Stimulated activated CD8-positive, alpha-beta memory T cell treated with anti-CD3 and anti-CD28 coated beads, Interleukin-12 subunit alpha, Interleukin-12 subunit beta, amount 100 ng/mL, for 4 hours (primary cell): ENCODE results near the gene TLR6.
"Not testable (repeated sequence)": the region's sequence is repeated elsewhere in the genome, so short reads cannot be mapped to it uniquely, and the experiment has no call there.

ENCODE experiments used
- DNase-seq: peaks from one replicate; pipeline ENCODE4 v3.0.0-alpha.2; 2020; ENCODE audit warnings: low read depth

Gene TLR6

GRCh38 chr4:38820329-38821061 lies 36.1 kb downstream of the TLR6 start:
- DNase-seq: no peak

- DNase-seq: no peak
These were observed 37.0 kb downstream of the TLR6 start for GRCh38 chr4:38819569-38819968.

GRCh38 chr4:38818441-38818976 lies 38.1 kb downstream of the TLR6 start:
- DNase-seq: no peak

DNA sequence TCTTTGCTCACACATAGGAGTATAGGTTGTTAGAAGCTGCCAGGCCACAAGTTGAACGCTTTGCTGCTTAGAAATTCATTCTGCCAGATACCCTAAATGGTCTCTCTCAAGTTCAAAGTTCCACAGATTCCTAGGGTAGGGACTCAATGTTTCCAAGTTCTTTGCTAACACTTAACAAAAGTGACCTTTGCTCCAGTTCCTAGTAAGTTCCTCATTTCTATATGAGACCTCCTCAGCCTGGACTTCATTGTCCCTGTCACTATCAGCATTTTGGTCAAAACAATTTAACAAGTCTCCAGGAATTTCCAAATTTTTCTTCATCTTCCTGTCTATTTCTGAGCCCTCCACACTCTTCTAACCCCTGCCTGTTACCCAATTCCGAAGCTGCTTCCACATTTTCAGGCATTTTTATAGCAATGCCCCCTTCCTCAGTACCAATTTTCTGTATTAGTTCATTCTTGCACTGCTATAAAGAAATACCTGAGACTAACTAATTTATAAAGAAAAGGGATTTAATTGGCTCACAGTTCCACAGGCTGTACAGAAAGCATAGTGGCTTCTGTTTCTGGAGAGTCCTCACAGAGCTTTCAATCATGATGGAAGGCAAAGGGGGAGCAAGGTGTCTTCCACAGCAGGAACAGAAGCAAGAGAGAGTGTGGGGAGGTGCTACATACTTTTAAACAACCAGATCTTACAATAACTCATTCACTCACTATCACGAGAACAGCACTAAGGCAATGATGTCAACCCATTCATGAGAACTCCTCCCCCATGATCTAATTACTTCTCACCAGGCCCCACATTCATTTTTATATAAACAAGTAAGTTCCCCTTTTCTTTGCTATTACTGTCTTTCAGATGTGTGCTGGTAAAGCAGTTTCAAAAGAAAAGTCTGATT lies 40.5 kb downstream of the TLR6 start:
- no peak for DNase-seq

DNA sequence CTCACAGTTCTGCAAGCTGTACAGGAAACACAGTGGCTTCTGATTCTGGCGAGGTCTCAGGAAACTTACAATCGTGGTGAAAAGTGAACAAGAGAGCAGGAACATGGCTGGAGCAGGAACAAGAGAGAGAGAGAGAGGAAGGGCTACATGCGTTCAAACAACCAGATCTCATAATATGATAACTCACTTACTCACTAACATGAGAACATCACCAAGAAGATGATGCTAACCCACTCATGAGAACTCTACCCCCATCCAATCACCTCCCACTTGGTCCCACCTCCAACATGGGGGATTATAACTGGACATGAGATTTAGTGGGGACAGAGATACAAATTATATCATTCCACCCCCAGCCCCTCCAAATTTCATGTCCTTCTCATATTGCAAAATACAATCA lies 42.2 kb downstream of the TLR6 start:
- DNase-seq: no peak

GRCh38 chr4:38811297-38811696 lies 45.3 kb downstream of the TLR6 start:
- no peak for DNase-seq

DNA sequence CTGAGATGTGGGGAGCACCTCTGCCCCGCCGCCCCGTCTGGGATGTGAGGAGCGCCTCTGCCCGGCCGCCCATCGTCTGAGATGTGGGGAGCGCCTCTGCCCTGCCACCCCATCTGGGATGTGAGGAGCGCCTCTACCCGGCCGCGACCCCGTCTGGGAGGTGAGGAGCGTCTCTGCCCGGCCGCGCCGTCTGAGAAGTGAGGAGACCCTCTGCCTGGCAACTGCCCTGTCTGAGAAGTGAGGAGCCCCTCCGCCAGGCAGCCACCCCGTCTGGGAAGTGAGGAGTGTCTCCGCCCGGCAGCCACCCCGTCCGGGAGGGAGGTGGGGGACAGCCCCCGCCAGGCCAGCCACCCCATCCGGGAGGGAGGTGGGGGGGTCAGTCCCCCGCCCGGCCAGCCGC lies 49.2 kb downstream of the TLR6 start:
- not testable (repeated sequence) for DNase-seq

- DNase-seq: not testable (repeated sequence)
These were observed 50.4 kb downstream of the TLR6 start for GRCh38 chr4:38806251-38806650.

GRCh38 chr4:38805530-38806145 lies 51.0 kb downstream of the TLR6 start:
- DNase-seq: no peak

- DNase-seq: no peak
These were observed 51.8 kb downstream of the TLR6 start, which contains the start of gene TLR1 for GRCh38 chr4:38804654-38805295. Gene TLR1, minus strand, starts transcription at chr4:38804791. Its CDS starts 5,960 bp downstream, at chr4:38798831.

DNA sequence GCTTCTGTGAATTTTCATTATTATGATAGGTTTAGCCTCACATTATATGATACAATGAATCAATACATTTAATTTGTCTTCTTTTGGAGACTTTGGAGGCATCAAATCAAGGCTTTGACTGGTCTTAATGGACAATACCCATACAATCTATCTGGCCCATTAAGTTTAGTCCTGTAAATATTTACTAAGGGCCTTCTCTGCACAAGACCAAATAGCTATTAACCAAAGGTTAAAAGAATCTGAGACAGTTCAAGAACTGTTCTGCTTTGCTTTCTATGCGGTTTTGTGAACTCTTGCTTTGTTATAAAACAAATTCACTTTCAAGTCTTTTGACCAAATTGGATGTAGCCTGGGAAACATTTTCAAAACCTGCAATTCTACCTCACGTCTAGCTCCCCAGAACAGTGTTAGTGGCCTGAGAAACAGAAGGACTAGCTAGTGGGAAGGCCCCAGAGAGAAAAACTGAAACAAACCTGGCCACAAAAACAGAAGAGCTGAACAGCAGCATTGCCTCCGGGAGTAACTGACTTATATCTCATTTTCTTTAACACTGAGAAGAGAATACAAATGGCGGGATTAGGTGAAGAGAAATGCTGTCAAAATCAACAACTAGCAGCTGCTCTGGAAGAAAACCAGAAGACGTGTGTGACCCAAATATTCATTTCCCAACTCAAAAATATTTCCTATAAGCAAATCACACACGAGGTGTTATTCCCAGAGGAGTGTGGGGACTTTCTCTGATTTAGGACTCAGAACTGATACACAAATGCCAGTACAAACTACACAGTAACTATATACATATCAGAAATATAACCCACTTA lies 52.6 kb downstream of the TLR6 start:
- no peak for DNase-seq

GRCh38 chr4:38802561-38803355 lies 53.9 kb downstream of the TLR6 start:
- no peak for DNase-seq

- no peak for DNase-seq
These were observed 55.6 kb downstream of the TLR6 start for GRCh38 chr4:38800961-38801450.

- no peak for DNase-seq
These were observed 56.3 kb downstream of the TLR6 start for GRCh38 chr4:38800366-38800765.

DNA sequence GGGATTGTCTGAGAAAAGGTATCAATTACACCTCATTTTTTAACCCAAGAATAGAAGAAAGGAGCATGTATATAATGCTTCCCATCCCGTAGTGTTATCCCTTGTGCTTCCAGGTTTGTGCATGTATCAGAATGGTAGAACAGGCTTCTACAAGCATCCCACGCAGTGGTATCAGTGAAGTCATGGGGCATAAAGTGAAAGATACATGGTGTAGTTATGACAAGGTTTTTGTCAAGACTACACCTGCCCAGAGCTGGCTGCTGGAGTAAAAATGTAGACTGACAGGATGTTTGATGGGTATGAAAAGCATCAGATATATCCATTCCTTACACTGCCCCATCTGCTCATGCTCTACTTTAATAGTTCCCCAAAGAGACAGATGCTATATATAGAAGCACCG lies 61.5 kb downstream of the TLR6 start:
- DNase-seq: no peak

- no peak for DNase-seq
These were observed 62.6 kb downstream of the TLR6 start for GRCh38 chr4:38794051-38794450.

DNA sequence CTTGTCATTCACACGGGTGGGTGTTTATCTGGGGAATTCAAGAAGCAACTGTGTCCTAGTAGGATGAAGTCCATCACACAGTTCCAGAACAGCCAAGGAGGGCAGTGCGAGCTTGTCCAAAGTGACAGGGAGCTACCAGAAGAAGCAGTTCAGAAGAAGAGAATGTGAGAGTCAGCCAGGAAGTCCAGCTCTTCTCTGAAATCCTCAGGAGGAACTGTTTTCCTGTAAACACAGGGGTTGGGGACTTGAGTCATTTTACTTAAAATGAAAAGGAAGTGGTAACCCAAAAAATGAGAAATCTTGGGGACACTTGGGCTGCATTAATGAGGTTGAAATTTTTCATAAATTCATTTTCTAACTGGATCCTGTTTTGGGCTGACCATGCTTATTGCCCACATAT lies 65.6 kb downstream of the TLR6 start:
- DNase-seq: no peak

- no peak for DNase-seq
These were observed 68.3 kb downstream of the TLR6 start for GRCh38 chr4:38788317-38788716.

DNA sequence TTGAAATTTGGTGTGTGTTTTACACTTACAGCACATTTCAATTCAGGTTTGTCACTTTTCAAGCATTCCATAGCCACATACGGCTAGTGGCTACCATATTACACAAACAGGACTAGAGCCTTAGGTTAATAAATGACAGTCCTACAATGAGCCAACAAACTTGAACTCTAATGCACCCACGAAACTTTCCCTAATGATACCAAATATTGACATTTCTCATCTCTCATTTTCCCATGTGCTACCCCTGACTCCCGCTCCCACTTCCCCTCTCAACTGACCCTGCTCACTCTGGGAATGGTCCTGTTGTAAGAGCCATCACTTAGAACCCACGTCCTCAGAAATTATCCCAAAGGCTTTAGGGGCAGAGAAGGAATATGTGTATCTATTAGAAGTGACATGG lies 68.9 kb downstream of the TLR6 start:
- DNase-seq: no peak

- DNase-seq: no peak
These were observed 70.7 kb downstream of the TLR6 start for GRCh38 chr4:38785901-38786402.
